GM18507 (cell line): ENCODE measurements around the gene ZNF627.
"Not testable (repeated sequence)": the region's sequence is repeated elsewhere in the genome, so short reads cannot be mapped to it uniquely, and the experiment has no call there.

Experiments
- DNase-seq: peaks from one replicate; pipeline ENCODE4 v3.0.0; 2011; ENCODE audit warnings: low read depth; ENCODE audit not compliant: insufficient read length; ENCODE audit errors: extremely low spot score
- FAIRE-seq: peaks from 2 replicates; lab custom pipeline; 2011; peaks lifted over from hg19 to GRCh38; lab: Jason Lieb, UNC

Gene ZNF627

GRCh38 chr19:11573354-11573753, 23.9 kb upstream of the ZNF627 start:
- not testable (repeated sequence) for DNase-seq, FAIRE-seq

GRCh38 chr19:11573763-11574162, 23.5 kb upstream of the ZNF627 start:
- not testable (repeated sequence) for FAIRE-seq, DNase-seq

DNA sequence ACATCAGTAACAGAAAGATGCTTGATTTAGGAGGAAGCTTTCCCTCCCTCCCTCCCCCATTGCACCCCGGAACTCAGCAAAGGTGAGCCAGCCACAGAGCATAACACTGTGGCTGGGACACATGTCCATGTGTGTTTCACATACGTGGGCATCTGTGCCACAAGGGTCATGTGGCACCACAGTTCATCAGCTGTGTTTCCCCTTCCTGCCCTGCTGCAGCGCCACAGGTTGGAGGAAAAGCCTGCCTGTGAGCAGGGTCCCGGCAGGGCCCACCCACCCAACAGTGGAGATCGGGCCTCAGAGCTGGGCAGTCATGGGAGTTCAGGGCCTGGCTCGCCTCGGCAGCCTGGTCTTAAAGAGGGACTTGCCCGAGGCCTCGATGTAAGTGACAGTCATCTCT, 22.6 kb upstream of the ZNF627 start:
- DNase-seq (no peak), FAIRE-seq (peak; percentile 67)

- FAIRE-seq (no peak), DNase-seq (no peak)
Measured at GRCh38 chr19:11576227-11576626, 21.1 kb upstream of the ZNF627 start.

DNA sequence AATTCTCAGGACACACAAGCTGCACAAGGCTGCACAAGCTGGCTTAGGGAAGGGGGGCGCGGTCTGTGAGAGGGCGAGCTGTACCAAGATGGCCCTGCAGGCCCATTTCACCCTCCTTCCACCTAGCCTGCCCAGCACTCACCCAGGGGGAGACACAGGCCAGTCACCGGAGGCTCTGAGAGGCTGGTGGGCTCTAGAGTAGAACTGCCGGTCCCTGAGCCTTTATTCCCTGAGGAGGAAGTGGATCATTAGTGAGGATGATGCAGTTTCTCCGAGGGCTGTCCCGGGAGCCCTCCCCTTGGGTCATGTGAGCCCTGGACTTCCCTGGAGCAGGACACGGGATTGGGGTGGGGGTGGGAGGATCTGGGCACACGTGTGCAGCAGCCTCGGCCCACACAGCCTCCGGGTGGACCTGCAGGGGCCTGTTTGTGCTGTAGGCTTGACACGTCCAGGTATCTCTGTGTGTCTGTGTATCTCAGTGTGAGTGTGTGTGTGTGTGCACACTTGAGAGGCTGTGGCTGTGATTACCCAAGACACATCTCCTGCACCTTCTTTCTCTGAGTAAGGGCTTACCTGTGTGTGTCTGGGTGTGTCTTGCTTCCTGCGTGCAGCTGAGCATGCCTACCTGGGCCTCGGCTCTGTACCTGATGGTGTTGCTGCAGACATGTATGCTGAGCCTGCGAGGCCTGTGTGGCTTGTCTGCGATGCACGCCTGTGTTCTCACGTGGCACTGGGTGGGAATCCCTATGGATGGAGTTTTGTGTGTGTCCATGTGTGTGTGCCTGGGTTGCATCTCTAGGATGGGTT, 19.6 kb upstream of the ZNF627 start, which contains the start of gene ACP5:
TSS of gene ACP5 (minus strand) at position 195 of the 807 bp plus-strand sequence. CDS start 328 bp downstream, outside the sequence.
- DNase-seq (no peak), FAIRE-seq (no peak)

DNA sequence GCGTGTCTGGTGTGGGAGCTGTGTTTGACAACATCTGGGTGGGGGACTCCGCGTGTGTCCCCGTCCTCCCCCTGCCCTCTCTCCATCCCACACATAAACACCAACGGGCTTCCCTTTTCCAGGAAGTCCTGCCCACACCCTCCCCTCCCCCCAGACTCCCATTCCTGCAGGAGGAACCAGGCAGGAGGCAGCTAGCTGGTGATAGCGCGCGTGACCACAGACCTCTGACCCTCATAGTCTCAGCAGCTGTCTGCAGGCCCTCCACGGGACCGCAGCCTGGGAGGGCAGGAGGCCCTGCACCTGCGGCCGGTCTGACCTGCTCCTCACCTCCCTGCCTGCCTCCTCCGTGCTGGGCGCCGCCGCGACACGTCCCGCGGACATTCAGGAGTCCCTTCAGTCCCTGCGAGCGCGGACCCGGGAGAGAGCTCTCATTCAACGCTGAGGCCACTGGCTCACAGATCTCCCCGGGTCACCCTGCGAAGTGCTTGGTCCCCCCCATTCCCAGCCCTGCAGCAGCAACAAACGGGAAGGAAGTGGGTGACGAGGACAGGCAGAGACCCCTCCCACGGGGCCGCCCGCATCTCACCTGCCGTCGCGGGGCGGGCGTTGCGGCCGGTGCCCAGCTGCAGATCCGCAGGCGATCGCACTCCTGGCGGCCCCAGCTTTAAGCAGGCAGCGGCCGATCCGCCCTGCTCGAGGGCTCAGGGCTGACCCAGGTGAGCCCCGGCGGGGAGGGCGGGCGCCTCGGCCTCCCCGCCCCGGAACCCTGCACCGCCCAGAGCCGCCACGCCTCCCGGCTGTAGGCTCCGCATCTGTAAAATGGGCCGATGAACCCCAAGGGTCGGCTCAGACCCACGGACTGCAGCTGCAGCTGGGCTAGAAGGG, 18.8 kb upstream of the ZNF627 start:
- FAIRE-seq = peak; percentile 64
- DNase-seq = no peak

DNA sequence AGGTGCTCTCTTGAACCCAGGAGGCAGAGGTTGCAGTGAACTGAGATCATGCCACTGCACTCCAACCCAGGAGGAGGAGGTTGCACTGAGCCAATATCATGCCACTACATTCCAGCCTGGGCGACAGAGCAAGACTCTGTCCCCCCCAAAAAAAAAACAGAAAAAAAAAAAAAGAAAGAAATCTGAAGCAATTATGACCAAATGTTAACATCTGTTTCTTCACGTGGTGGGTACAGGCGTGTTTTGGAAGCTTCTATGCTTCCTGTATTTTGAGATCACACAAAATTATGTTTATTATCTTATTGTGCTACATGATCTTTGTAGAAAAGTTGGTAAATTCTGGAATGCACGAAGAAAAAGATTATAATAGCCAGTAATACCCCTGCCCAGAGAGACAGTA, 17.2 kb upstream of the ZNF627 start:
- no peak for DNase-seq
- no peak for FAIRE-seq

DNA sequence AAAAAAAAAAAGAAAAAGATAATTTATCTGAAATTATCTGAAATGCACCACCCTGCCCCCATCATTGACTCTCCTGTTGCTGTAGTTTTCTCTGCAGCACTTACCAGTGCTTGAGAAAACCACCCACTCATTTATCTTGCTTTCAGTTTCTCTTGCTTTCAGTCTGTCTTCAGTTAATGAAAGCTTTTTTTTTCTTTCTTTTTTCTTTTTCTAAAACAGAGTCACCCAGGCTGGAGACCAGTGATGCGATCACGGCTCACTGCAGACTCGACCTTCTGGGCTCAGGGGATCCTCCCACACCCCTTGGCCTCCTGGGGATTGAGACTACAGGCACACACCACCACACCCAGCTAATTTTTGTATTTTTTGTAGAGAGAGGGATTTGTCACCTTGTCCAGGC, 15.5 kb upstream of the ZNF627 start:
- FAIRE-seq (peak; percentile 98), DNase-seq (no peak)

GRCh38 chr19:11586331-11586730, 11.0 kb upstream of the ZNF627 start:
- DNase-seq = no peak
- FAIRE-seq = no peak

DNA sequence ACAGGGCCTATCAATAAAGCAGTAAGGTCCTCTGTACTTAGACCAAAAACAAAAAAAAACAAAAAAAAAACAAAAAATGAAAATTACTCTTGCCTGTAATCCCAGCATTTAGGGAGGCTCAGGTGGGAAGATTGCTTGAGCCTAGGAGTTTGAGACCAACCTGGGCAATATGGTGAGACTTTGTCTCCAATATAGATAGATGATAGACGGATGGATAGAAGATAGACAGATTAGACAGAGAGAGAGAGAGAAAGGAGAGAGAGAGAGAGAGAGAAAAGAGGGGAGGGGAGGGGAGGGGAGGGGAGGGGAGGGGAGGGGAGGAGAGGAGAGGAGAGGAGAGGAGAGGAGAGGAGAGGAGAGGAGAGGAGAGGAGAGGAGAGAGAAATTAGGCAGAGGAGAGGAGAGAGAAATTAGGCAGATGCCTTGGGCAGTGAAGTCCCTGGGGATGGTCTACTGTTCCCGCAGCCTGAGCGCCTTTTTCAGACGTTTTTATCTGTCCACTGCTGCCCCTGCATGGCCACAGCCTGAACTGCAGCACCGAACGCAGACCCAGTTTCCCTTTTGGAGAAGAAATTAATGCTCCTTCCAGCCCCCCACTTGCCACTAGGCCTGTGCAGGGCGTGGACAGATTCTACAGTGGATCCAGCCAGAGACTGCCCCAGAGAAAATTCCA, 9.8 kb upstream of the ZNF627 start:
- FAIRE-seq (peak; percentile 84), DNase-seq (peak; percentile 54)

- FAIRE-seq = no peak
- DNase-seq = no peak
Measured at GRCh38 chr19:11587975-11588631, 9.2 kb upstream of the ZNF627 start.

DNA sequence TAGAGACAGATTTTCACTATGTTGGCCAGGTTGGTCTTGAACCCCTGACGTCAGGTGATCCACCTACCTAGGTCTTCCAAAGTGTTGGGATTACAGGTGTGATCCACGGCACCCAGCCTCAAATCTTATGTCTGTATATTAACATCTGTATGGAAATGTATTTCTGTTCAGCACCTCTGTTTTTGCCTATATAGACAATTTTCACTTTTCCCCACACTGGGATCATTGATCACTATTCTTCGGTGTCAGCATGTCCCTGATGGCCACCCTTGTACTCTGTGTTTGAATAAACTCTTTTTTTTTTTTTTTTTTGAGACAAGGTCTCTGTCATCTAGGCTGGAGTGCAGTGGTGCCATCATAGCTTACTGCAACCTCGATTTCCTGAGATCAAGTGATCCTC, 3.2 kb upstream of the ZNF627 start:
- FAIRE-seq = no peak
- no peak for DNase-seq

- FAIRE-seq = no peak
- no peak for DNase-seq
Measured at GRCh38 chr19:11596156-11596555, 1.1 kb upstream of the ZNF627 start.

- FAIRE-seq (peak; percentile 21), DNase-seq (no peak)
Measured at GRCh38 chr19:11598103-11598483, 810 bp downstream of the ZNF627 start.

DNA sequence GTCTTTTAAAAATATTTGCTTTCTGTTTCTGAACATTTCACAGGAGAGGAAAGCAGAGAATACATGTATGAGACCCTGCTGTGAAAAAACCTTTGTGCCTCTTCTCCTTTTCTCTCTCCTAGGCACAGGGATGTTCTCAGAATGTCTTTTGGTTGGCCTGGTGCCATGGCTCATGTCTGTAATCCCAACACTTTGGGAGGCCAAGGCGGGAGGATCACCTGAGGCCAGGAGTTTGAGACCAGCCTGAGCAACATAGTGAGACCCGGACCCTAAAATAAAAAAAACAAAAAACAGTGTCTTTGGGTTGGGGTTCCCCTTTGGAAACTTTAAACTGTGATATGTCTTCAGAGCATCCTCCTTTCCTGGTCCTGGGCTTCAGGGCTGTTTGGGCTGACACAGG, 1.5 kb downstream of the ZNF627 start:
- DNase-seq = no peak
- FAIRE-seq = no peak

DNA sequence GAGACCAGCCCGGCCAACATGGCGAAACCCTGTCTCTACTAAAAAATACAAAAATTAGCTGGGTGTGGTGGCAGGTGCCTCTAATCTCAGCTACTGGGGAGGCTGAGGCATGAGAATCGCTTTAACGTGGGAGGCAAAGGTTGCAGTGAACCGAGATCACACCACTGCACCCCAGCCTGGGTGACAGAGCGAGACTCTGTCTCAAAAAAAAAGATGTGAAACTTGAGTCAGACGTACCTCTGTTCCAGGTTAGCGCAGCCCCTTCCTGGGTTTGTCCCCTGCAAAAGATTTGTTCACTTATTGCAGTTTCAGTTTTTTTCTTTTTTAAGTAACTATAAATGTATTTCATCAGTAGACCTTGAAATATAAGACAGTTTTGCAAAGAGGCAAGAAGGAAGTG, 2.4 kb downstream of the ZNF627 start:
- DNase-seq = not testable (repeated sequence)

DNA sequence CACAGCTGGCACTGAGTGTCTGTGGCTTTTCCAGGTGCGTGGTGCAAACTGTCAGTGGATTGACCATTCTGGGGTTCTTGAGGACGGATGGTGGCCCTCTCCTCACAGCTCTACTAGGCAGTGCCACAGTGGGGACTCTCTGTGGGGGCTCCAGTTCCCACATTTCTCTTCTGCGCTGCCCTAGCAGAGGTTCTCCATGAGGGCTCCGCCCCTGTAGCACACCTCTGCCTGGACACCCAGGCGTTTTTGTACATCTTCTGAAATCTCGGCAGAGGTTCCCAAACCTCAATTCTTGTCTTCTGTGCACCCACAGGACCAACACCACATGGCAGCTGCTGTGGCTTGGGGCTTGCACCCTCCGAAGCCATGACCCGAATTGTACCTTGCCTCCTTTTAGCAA, 9.2 kb downstream of the ZNF627 start:
- FAIRE-seq (no peak), DNase-seq (no peak)

More for the DNA sequence above, 2.4 kb downstream of the ZNF627 start:
- not testable (repeated sequence) for FAIRE-seq

DNA sequence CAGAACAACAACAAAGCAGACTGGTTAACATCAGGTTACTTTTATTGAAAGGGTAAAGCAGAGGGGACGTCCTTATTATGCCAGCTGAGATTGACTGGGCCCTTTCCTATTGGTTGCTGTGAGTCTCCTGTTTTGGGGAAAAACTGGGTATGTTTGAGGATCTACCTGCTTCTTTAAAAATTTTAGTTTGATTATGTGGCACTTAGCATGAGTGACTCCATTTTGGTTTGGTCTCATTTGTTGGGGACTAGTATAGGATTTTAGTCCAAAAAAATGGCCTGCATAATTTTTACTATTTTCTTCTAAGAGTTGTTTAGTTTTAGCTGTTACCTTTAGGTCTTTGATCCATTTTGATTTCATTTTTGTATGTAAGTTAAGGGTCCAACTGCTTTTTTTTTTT, 14.4 kb downstream of the ZNF627 start:
- DNase-seq (no peak), FAIRE-seq (no peak)

DNA sequence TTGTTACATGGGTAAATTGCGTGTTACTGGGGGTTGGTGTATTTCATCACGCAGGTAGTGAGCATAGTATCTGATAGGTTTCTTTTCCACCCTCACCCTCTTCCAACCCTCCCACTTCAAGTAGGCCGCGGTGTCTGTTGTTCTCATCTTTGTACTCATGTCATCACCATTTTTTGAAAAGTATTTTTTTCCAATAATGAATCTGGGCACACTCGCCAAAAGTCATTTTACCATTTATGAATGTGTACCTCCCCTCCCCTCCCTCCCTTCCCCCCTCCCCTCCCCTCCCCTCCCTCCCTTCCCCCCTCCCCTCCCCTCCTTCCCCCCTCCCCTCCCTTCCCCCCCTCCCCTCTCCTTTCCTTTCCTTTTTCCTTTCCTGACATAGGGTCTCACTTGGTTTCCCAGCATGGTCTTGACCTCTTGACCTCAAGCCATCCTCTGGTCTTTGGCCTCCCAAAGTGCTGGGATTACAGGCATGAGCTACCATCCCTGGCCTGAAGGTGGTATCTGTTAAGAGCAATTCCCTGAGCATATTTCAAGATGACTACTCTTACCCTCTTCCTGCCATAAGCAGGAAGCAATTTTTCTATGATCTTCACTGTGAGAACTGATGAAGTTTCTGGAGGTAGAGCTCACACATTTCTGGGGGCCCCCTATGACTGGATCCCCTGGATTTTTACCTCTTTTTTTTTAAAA, 15.7 kb downstream of the ZNF627 start:
- FAIRE-seq (no peak), DNase-seq (no peak)
